Liver (tissue), 9 donors: Measurements from ENCODE around the gene SPEG. TPM values are rescaled to one million over a fixed set of nuclear protein-coding genes. Genes with fewer than 3 reads are reported as not detected.

Experiments
- DNase-seq: peaks from one replicate; pipeline ENCODE4 v3.0.0-alpha.2; 2017; ENCODE audit warnings: low spot score
- H3K27ac ChIP-seq, 2 donors: one replicate each; pipeline ENCODE4 v1.7.0; 2013; ENCODE audit warnings: inconsistent platforms in 2 of 2, low read length in 2 of 2, control low read depth in 1 of 2, low read depth in 1 of 2, mild to moderate bottlenecking in 1 of 2
- H3K27me3 ChIP-seq, 4 donors: one replicate each; pipeline versions ENCODE4 v1.6.1 to v1.7.0; 2013; ENCODE audit warnings: low read length in 3 of 4, inconsistent platforms in 1 of 4, mild to moderate bottlenecking in 1 of 4, moderate library complexity in 1 of 4; ENCODE audit not compliant: control insufficient read depth in 4 of 4, insufficient read depth in 4 of 4
- H3K36me3 ChIP-seq, 4 donors: one replicate each; pipeline versions ENCODE4 v1.6.1 to v1.7.0; 2013; ENCODE audit warnings: low read length in 3 of 4, mild to moderate bottlenecking in 3 of 4, low read depth in 1 of 4, moderate library complexity in 1 of 4; ENCODE audit not compliant: control insufficient read depth in 4 of 4, insufficient read depth in 3 of 4
- H3K4me1 ChIP-seq, 4 donors: one replicate each; pipeline versions ENCODE4 v1.6.1 to v1.7.0; 2013; ENCODE audit warnings: low read length in 3 of 4, mild to moderate bottlenecking in 3 of 4, moderate library complexity in 1 of 4; ENCODE audit not compliant: control insufficient read depth in 4 of 4, insufficient read depth in 4 of 4
- H3K4me3 ChIP-seq, 3 donors: one replicate each; pipeline versions ENCODE4 v1.6.1 to v1.7.0; 2013; ENCODE audit warnings: low read length in 3 of 3, control low read depth in 1 of 3, low read depth in 1 of 3, mild to moderate bottlenecking in 1 of 3
- H3K9ac ChIP-seq, 2 donors: one replicate each; pipeline ENCODE4 v1.7.0; 2013; ENCODE audit warnings: low read length in 2 of 2, mild to moderate bottlenecking in 2 of 2, moderate library complexity in 2 of 2, control low read depth in 1 of 2, low read depth in 1 of 2
- H3K9me3 ChIP-seq, 4 donors: one replicate each; pipeline versions ENCODE4 v1.6.1 to v1.7.0; 2013; ENCODE audit warnings: low read length in 3 of 4; ENCODE audit not compliant: control insufficient read depth in 4 of 4
- ATF3 ChIP-seq: IDR thresholded peaks from 2 replicates; pipeline ENCODE4 v1.6.1; 2016; ENCODE audit warnings: antibody characterized with exemption
- EGR1 ChIP-seq, 2 donors: IDR thresholded peaks; 2 replicates each; pipeline ENCODE4 v1.6.1; 2016 to 2018; ENCODE audit warnings: antibody characterized with exemption in 2 of 2, low read depth in 2 of 2
- HNF4G ChIP-seq: IDR thresholded peaks from 2 replicates; pipeline ENCODE4 v1.6.1; 2016; ENCODE audit warnings: antibody characterized with exemption
- RAD21 ChIP-seq, 2 donors: IDR thresholded peaks; 2 replicates each; pipeline ENCODE4 v1.6.1; 2016; ENCODE audit warnings: antibody characterized with exemption in 2 of 2, mild to moderate bottlenecking in 2 of 2
- SP1 ChIP-seq: IDR thresholded peaks from 2 replicates; pipeline ENCODE4 v1.6.1; 2018; ENCODE audit warnings: antibody characterized with exemption, mild to moderate bottlenecking
- WGBS: extraction: QIAGEN DNeasy Blood & Tissue Kit; methylation state at CpG from one replicate; pipeline ENCODE4 v1.1.7; 2013; 5-methylcytosine and 5-hydroxymethylcytosine counted together
- polyA plus RNA-seq, 2 donors: library from polyadenylated mRNA; stranded (reverse) in 1 of 2; unstranded in 1 of 2; fragments of 200-250 nt in 1 of 2; fragments of >200 nt in 1 of 2; fragmentation: Nextera tagmentation in 1 of 2; extraction: Ambion mirVana in 1 of 2; gene quantifications; one replicate each; pipeline versions ENCODE4 v1.2.1 to v1.2.3, GENCODE V29; 2013 to 2015
- total RNA-seq, 2 donors: library from RNA; depleted of rRNA; stranded (reverse); fragments of >200 nt; gene quantifications; one replicate each; pipeline ENCODE4 v1.2.3, GENCODE V29; 2014
- TF ChIP-seq, protein P1 (sequence below): IDR thresholded peaks from 2 replicates; pipeline ENCODE4 v1.6.1; 2016; ENCODE audit warnings: antibody characterized with exemption
- TF ChIP-seq, protein P2 (sequence below): fragments of 150-350 bp; IDR thresholded peaks from 2 replicates; pipeline ENCODE4 v1.5.1; 2017; ENCODE audit warnings: improper control_type of control experiment, low read depth, low read length; ENCODE audit not compliant: missing input control
- TF ChIP-seq, protein P3 (sequence below): IDR thresholded peaks from 2 replicates; pipeline ENCODE4 v1.6.1; 2016; ENCODE audit warnings: antibody characterized with exemption, mild to moderate bottlenecking
- TF ChIP-seq, protein P4 (sequence below): IDR thresholded peaks from 2 replicates; pipeline ENCODE4 v1.6.1; 2016; ENCODE audit warnings: antibody characterized with exemption
- donor health status: healthy.
- donor health status: healthy.
- donor health status: healthy.
- donor health status: healthy.
- donor health status: healthy.

The SPEG gene
- total and polyA plus RNA-seq, 4 donors: 0.51 to 0.96 (median 0.66) TPM

- TF ChIP-seq, protein P1, sequence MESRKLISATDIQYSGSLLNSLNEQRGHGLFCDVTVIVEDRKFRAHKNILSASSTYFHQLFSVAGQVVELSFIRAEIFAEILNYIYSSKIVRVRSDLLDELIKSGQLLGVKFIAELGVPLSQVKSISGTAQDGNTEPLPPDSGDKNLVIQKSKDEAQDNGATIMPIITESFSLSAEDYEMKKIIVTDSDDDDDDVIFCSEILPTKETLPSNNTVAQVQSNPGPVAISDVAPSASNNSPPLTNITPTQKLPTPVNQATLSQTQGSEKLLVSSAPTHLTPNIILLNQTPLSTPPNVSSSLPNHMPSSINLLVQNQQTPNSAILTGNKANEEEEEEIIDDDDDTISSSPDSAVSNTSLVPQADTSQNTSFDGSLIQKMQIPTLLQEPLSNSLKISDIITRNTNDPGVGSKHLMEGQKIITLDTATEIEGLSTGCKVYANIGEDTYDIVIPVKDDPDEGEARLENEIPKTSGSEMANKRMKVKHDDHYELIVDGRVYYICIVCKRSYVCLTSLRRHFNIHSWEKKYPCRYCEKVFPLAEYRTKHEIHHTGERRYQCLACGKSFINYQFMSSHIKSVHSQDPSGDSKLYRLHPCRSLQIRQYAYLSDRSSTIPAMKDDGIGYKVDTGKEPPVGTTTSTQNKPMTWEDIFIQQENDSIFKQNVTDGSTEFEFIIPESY: no peak
Observed at GRCh38 chr2:219537657-219538488, 103.2 kb downstream of the SPEG start (continued).

DNA sequence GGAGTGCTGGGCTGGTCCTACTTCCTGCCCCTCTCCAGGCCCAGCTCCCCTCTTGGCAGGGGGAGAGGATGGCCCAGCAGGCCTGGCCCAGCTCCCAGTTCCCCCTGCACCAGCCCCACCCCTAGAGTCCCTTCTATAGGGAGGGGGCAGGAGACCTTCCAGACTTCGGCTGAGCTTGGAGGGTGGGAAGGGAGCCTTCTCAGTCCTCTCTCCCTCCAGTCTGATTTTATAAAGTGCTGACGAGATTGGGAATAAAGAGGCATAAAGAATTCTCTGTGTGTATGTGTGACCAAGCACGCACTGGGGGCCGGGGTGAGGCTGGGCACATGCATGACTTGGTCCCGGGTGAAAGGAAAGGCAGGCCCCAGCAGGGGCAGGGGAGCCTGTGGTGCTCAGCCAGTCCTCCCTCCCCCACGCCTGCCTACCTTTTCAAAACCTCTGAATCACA, 103.9 kb downstream of the SPEG start:
- no peak for DNase-seq
- Histone ChIP-seq H3K4me1 (peaks cover 7 to 16% (median 12%) of the 10 kb centered on the region in 4 donors), H3K36me3 (peaks cover 4 to 24% (median 11%) of the 10 kb centered on the region in 4 donors), H3K27me3 (no peaks in the 10 kb centered on the region), H3K9me3 (no peaks in the 10 kb centered on the region), H3K4me3 (no peak overlapping the region), H3K27ac (no peak overlapping the region), H3K9ac (no peak overlapping the region)
- TF ChIP-seq, protein P2, sequence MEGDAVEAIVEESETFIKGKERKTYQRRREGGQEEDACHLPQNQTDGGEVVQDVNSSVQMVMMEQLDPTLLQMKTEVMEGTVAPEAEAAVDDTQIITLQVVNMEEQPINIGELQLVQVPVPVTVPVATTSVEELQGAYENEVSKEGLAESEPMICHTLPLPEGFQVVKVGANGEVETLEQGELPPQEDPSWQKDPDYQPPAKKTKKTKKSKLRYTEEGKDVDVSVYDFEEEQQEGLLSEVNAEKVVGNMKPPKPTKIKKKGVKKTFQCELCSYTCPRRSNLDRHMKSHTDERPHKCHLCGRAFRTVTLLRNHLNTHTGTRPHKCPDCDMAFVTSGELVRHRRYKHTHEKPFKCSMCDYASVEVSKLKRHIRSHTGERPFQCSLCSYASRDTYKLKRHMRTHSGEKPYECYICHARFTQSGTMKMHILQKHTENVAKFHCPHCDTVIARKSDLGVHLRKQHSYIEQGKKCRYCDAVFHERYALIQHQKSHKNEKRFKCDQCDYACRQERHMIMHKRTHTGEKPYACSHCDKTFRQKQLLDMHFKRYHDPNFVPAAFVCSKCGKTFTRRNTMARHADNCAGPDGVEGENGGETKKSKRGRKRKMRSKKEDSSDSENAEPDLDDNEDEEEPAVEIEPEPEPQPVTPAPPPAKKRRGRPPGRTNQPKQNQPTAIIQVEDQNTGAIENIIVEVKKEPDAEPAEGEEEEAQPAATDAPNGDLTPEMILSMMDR: no peak
- TF ChIP-seq, protein P1: no peak
- no peak for TF ChIP-seq RAD21 (IDR thresholded peaks at IDR 0.05)
- TF ChIP-seq EGR1 (IDR thresholded peaks at IDR 0.05; ENCODE audit: low read depth in 2 of 2): no peak
- no peak for TF ChIP-seq SP1
- TF ChIP-seq HNF4G: no peak
- TF ChIP-seq, protein P3, sequence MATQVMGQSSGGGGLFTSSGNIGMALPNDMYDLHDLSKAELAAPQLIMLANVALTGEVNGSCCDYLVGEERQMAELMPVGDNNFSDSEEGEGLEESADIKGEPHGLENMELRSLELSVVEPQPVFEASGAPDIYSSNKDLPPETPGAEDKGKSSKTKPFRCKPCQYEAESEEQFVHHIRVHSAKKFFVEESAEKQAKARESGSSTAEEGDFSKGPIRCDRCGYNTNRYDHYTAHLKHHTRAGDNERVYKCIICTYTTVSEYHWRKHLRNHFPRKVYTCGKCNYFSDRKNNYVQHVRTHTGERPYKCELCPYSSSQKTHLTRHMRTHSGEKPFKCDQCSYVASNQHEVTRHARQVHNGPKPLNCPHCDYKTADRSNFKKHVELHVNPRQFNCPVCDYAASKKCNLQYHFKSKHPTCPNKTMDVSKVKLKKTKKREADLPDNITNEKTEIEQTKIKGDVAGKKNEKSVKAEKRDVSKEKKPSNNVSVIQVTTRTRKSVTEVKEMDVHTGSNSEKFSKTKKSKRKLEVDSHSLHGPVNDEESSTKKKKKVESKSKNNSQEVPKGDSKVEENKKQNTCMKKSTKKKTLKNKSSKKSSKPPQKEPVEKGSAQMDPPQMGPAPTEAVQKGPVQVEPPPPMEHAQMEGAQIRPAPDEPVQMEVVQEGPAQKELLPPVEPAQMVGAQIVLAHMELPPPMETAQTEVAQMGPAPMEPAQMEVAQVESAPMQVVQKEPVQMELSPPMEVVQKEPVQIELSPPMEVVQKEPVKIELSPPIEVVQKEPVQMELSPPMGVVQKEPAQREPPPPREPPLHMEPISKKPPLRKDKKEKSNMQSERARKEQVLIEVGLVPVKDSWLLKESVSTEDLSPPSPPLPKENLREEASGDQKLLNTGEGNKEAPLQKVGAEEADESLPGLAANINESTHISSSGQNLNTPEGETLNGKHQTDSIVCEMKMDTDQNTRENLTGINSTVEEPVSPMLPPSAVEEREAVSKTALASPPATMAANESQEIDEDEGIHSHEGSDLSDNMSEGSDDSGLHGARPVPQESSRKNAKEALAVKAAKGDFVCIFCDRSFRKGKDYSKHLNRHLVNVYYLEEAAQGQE: no peak
- no peak for TF ChIP-seq ATF3
- TF ChIP-seq, protein P4, sequence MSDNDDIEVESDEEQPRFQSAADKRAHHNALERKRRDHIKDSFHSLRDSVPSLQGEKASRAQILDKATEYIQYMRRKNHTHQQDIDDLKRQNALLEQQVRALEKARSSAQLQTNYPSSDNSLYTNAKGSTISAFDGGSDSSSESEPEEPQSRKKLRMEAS: no peak
- 82% methylated on average over 6 of the region's 6 CpGs for WGBS
